IMR-90 (cell line): Measurements from ENCODE around the gene RERE. TPM values are rescaled to one million over a fixed set of nuclear protein-coding genes. Genes with fewer than 3 reads are reported as not detected.

Source experiments
- ATAC-seq: fragments of 200-7000 bp; cut with Tn5 transposase; 2 replicates; pipeline ENCODE4 v1.9.1; 2020; ENCODE audit warnings: low read depth, mild to moderate bottlenecking, moderate library complexity
- BruUV-seq: library from RNA; stranded (reverse); fragments of 400-500 nt; replicated peaks from 2 replicates; lab custom pipeline; 2021; lab: Mats Ljungman, UMichigan
- CTCF ChIA-PET: fragments of 300-600 bp; formaldehyde crosslinking; extraction: SDS; loops from one replicate; lab custom pipeline; 2021; ENCODE audit warnings: antibody characterized with exemption; lab: Yijun Ruan, JAX
- POLR2A ChIA-PET: fragments of 300-600 bp; sonication (Branson Sonifier 250); formaldehyde crosslinking; loops from one replicate; lab custom pipeline; 2022; ENCODE audit warnings: antibody characterized with exemption; ENCODE audit not compliant: unreplicated experiment; lab: Charles Lee
- DNase-seq: peaks from one replicate; pipeline ENCODE4 v3.0.0; 2013
- H2AFZ ChIP-seq: replicated peaks from 2 replicates; pipeline ENCODE3; 2013; ENCODE audit warnings: low read length, mild to moderate bottlenecking; ENCODE audit not compliant: poor library complexity
- H2AK5ac ChIP-seq: 2 replicates; pipeline ENCODE4 v1.6.1; 2013; ENCODE audit warnings: low read depth, low read length, inconsistent platforms
- H2AK9ac ChIP-seq: replicated peaks from 2 replicates; pipeline ENCODE3; 2013; ENCODE audit warnings: mild to moderate bottlenecking, low read depth, low read length, moderate library complexity; ENCODE audit not compliant: poor library complexity
- H2BK120ac ChIP-seq: 2 replicates; pipeline ENCODE4 v1.6.1; 2013; ENCODE audit warnings: low read depth, low read length, inconsistent platforms
- H2BK15ac ChIP-seq: 3 replicates; pipeline ENCODE4 v1.6.1; 2013; ENCODE audit warnings: low read depth, low read length, inconsistent platforms
- H2BK20ac ChIP-seq: 2 replicates; pipeline ENCODE4 v1.6.1; 2013; ENCODE audit warnings: low read depth, mild to moderate bottlenecking, inconsistent platforms, low read length, moderate library complexity
- H2BK5ac ChIP-seq: 2 replicates; pipeline ENCODE4 v1.6.1; 2013; ENCODE audit warnings: mild to moderate bottlenecking, low read depth, low read length, inconsistent platforms; ENCODE audit not compliant: poor library complexity, severe bottlenecking
- H3K14ac ChIP-seq: replicated peaks from 2 replicates; pipeline ENCODE4 v1.6.1; 2013; ENCODE audit warnings: low read depth, low read length, inconsistent platforms
- H3K18ac ChIP-seq: 2 replicates; pipeline ENCODE4 v1.6.1; 2013; ENCODE audit warnings: low read depth, low read length, control low read depth
- H3K23ac ChIP-seq: 2 replicates; pipeline ENCODE4 v1.6.1; 2013; ENCODE audit warnings: low read depth, low read length, inconsistent platforms
- H3K27ac ChIP-seq: 2 replicates; pipeline ENCODE4 v1.5.1; 2013; ENCODE audit warnings: mild to moderate bottlenecking, control low read depth, low read length; ENCODE audit not compliant: insufficient read depth
- H3K27me3 ChIP-seq: 2 replicates; pipeline ENCODE4 v1.6.1; 2013; ENCODE audit warnings: low read length; ENCODE audit not compliant: control insufficient read depth, insufficient read depth
- H3K36me3 ChIP-seq: 2 replicates; pipeline ENCODE4 v1.6.1; 2013; ENCODE audit warnings: low read length, mixed read lengths; ENCODE audit not compliant: control insufficient read depth, insufficient read depth
- H3K4ac ChIP-seq: 2 replicates; pipeline ENCODE4 v1.6.1; 2013; ENCODE audit warnings: low read depth, low read length, inconsistent platforms
- H3K4me1 ChIP-seq: 2 replicates; pipeline ENCODE4 v1.6.1; 2013; ENCODE audit warnings: low read length, mixed read lengths; ENCODE audit not compliant: control insufficient read depth, insufficient read depth
- H3K4me2 ChIP-seq: 2 replicates; pipeline ENCODE4 v1.6.1; 2013; ENCODE audit warnings: low read depth, mild to moderate bottlenecking, control low read depth, low read length, moderate library complexity
- H3K4me3 ChIP-seq: 2 replicates; pipeline ENCODE4 v1.5.1; 2013; ENCODE audit warnings: low read depth, mild to moderate bottlenecking, control low read depth, low read length, moderate library complexity; ENCODE audit not compliant: insufficient read depth
- H3K56ac ChIP-seq: 2 replicates; pipeline ENCODE4 v1.6.1; 2013; ENCODE audit warnings: low read length, inconsistent platforms; ENCODE audit not compliant: insufficient read depth; ENCODE audit errors: extremely low read depth
- H3K79me1 ChIP-seq, 2 experiments: 2 replicates each; pipeline ENCODE4 v1.6.1; 2013; ENCODE audit warnings: low read length in 2 of 2, inconsistent platforms in 1 of 2, low read depth in 1 of 2
- H3K9ac ChIP-seq: 2 replicates; pipeline ENCODE4 v1.6.1; 2013; ENCODE audit warnings: low read depth, low read length, control low read depth
- H3K9me1 ChIP-seq: 2 replicates; pipeline ENCODE4 v1.6.1; 2013; ENCODE audit warnings: low read length, inconsistent platforms; ENCODE audit not compliant: insufficient read depth
- H3K9me3 ChIP-seq: 2 replicates; pipeline ENCODE4 v1.6.1; 2013; ENCODE audit warnings: low read length; ENCODE audit not compliant: control insufficient read depth, insufficient read depth
- H4K20me1 ChIP-seq: 2 replicates; pipeline ENCODE4 v1.6.1; 2013; ENCODE audit warnings: low read length, inconsistent platforms; ENCODE audit not compliant: insufficient read depth
- H4K5ac ChIP-seq: 2 replicates; pipeline ENCODE4 v1.6.1; 2013; ENCODE audit warnings: mild to moderate bottlenecking, low read depth, low read length, control low read depth
- H4K8ac ChIP-seq, 2 experiments: 2 replicates each; pipeline ENCODE4 v1.6.1; 2013; ENCODE audit warnings: low read depth in 2 of 2, low read length in 2 of 2, control low read depth in 1 of 2, inconsistent platforms in 1 of 2
- H4K91ac ChIP-seq: 2 replicates; pipeline ENCODE4 v1.6.1; 2013; ENCODE audit warnings: low read depth, low read length, inconsistent platforms; ENCODE audit not compliant: insufficient read depth
- CEBPB ChIP-seq: IDR thresholded peaks from 2 replicates; pipeline ENCODE4 v1.6.1; 2012; ENCODE audit warnings: low read depth, low read length, improper control_type of control experiment
- CTCF ChIP-seq: conservative IDR thresholded peaks from 2 replicates; pipeline ENCODE4 v1.5.1; 2012; ENCODE audit warnings: mild to moderate bottlenecking, low read depth, low read length, improper control_type of control experiment
- FOS ChIP-seq: fragments of 150-350 bp; IDR thresholded peaks from 2 replicates; pipeline ENCODE4 v1.6.1; 2016; ENCODE audit warnings: low read depth, low read length
- MAFK ChIP-seq: IDR thresholded peaks from 2 replicates; pipeline ENCODE4 v1.6.1; 2012; ENCODE audit warnings: low read depth, low read length, improper control_type of control experiment
- MXI1 ChIP-seq: IDR thresholded peaks from 2 replicates; pipeline ENCODE4 v1.6.1; 2012; ENCODE audit warnings: low read depth, mild to moderate bottlenecking, low read length, moderate library complexity, borderline replicate concordance
- RCOR1 ChIP-seq: IDR thresholded peaks from 2 replicates; pipeline ENCODE4 v1.6.1; 2012; ENCODE audit warnings: mild to moderate bottlenecking, low read length, improper control_type of control experiment; ENCODE audit not compliant: insufficient replicate concordance
- dilution Hi-C: fragments of 300-500 bp; cut with HindIII; formaldehyde crosslinking; loops from one replicate; pipeline ENCODE4 v1.14.3; 2018; ENCODE audit warnings: low sequenced_read_pairs; ENCODE audit not compliant: unreplicated experiment
- in situ Hi-C: fragments of 300-500 bp; cut with MboI; formaldehyde crosslinking; loops from 3 replicates; pipeline ENCODE4 v1.14.3; 2019; ENCODE audit warnings: low sequenced_read_pairs, inconsistent platforms, mixed read lengths
- intact Hi-C: fragments of 100-400 bp; cut with micrococcal nuclease; formaldehyde crosslinking; loops from 2 replicates; pipeline ENCODE4 v1.10.0; 2022
- polyA plus RNA-seq, 3 experiments: library from polyadenylated mRNA; depleted of rRNA; stranded (reverse); fragments of >200 nt; gene quantifications; 2 replicates each; pipeline ENCODE4 v1.2.3, GENCODE V29; 2012; ENCODE audit warnings: low replicate concordance in 1 of 3
- total RNA-seq: library from RNA; depleted of rRNA; stranded (reverse); fragments of >200 nt; gene quantifications from 2 replicates; pipeline ENCODE4 v1.2.3, GENCODE V29; 2012

RERE gene
- total and polyA plus RNA-seq, 2 of the 4 experiments (the other 2 are of a cell fraction), result 11.5 to 25.1 TPM

- ATAC-seq, result no peak
- Histone ChIP-seq H3K4me2 (no peak overlapping the region), H2AK9ac (no peak overlapping the region), H2BK120ac (no peak overlapping the region), H3K9me1 (peaks cover 53% of the 10 kb centered on the region), H3K27me3 (no peaks in the 10 kb centered on the region), H4K20me1 (peaks cover 68% of the 10 kb centered on the region), H4K8ac (no peak overlapping the region), H2BK15ac (no peak overlapping the region), H2BK20ac (no peak overlapping the region), H3K27ac (no peak overlapping the region), H4K91ac (no peak overlapping the region), H3K4me1 (peaks cover 15% of the 10 kb centered on the region), H3K14ac (0 out of 2 replicates have a peak overlapping the region, but pooled peaks have one; percentile 17), H2AFZ (no peak overlapping the region), H3K4me3 (no peak overlapping the region), H4K5ac (no peak overlapping the region), H3K18ac (no peak overlapping the region), H2AK5ac (no peak overlapping the region; the same call in 1 of the 2 replicates), H3K79me1 (peaks cover 49 to 83% of the 10 kb centered on the region in 2 experiments), H3K36me3 (peaks cover 52% of the 10 kb centered on the region), H3K9ac (no peak overlapping the region), H2BK5ac (no peak overlapping the region), H3K56ac (no peak overlapping the region), H3K4ac (no peak overlapping the region), H3K9me3 (no peaks in the 10 kb centered on the region), H3K23ac (no peak overlapping the region)
- no peak for DNase-seq
- BruUV-seq, result no TSS peak
- intact Hi-C loops (no loop called here), dilution Hi-C loops (no loop called here), in situ Hi-C loops (no loop called here)
- ChIA-PET CTCF (no interaction called here), POLR2A (no interaction called here)
- TF ChIP-seq MXI1 (no peak), MAFK (no peak), RCOR1 (no peak), FOS (no peak), CTCF (no peak), CEBPB (no peak)
Measured at GRCh38 chr1:8386247-8386646, 431.2 kb downstream of the RERE start.
